Measurements from ENCODE around the gene SLC40A1.
"Not testable (repeated sequence)": the region's sequence is repeated elsewhere in the genome, so short reads cannot be mapped to it uniquely, and the experiment has no call there.

SLC40A1 gene, protein sequence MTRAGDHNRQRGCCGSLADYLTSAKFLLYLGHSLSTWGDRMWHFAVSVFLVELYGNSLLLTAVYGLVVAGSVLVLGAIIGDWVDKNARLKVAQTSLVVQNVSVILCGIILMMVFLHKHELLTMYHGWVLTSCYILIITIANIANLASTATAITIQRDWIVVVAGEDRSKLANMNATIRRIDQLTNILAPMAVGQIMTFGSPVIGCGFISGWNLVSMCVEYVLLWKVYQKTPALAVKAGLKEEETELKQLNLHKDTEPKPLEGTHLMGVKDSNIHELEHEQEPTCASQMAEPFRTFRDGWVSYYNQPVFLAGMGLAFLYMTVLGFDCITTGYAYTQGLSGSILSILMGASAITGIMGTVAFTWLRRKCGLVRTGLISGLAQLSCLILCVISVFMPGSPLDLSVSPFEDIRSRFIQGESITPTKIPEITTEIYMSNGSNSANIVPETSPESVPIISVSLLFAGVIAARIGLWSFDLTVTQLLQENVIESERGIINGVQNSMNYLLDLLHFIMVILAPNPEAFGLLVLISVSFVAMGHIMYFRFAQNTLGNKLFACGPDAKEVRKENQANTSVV

DNA sequence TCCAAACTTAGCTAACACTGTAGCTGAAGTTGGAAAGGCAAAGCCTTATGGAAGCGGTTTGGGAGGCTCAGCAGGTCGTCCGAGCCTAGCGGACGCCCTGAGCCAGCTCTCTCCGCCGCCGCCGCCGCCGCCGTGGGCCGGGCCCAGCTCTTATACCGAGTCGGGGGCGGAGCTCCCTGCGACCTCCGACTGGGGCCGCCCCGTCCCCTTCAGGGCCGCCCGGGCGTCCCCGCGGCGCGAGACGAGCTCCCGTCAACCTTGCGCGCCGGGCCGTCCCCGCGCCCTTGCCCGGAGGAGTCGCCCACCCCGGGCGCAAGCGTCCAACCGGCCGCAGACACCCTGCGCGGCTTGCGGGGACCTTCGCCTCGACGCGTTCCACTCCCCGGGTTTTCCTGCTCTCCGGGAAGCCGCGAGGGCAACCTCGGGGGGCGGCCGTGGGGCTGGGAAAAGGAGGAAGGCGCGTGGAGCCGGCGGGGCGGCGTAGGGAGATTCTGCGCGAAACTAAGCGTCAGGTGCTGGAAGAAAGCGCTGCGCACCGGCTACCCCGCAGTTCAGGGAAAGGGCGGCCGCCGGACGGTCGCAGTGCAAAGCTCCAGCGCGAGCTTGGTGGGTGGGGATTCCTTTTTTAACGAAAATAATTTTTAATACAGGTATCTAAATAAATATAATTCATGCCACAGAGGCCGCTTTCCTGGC, at the start of gene SLC40A1:
TSS of gene SLC40A1 (minus strand) at position 129 of the 696 bp plus-strand sequence. CDS start 326 bp downstream, outside the sequence.
- peak; percentile 81 for DNase-seq

DNA sequence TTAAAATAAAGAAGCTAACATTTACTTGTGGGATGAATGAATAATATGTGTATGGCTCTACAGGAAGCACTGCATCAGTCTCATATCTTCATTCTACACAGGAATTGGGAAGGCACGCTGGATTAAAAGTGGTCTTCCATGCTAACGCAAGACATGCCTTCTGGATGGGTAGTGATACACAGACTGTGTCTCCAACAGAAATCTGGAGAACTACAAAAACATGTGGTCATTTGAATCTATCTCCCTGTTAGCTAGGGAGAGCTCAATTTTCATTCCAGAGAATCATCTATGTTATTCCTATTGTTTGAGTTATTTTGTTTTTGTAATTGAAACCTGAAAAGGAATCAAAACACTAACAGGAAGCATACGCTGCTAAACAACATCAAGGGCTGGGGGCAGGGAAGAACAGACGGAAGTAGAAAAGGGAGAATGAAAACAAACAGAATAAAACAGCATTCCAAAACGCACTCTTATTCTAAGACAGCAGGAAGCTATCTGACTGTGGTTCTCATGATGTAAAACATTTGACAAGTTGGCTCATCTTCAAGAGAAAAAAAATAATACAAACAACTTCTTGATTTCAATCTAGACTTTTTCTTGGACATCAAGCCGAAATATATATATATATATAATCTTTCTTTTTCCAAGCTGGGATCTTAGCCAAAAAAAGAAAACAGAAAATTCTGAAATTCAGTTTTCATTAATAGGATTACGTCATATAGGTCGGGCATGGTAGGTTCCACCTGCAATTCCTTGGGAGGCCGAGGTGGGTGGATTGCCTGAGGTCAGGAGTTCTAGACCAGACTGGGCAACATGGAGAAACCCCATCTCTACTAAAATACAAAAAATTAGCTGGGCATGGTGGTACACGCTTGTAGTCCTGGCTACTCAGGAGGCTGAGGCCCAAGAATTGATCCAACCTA, 49.2 kb upstream of the SLC40A1 start:
- no peak for DNase-seq

DNA sequence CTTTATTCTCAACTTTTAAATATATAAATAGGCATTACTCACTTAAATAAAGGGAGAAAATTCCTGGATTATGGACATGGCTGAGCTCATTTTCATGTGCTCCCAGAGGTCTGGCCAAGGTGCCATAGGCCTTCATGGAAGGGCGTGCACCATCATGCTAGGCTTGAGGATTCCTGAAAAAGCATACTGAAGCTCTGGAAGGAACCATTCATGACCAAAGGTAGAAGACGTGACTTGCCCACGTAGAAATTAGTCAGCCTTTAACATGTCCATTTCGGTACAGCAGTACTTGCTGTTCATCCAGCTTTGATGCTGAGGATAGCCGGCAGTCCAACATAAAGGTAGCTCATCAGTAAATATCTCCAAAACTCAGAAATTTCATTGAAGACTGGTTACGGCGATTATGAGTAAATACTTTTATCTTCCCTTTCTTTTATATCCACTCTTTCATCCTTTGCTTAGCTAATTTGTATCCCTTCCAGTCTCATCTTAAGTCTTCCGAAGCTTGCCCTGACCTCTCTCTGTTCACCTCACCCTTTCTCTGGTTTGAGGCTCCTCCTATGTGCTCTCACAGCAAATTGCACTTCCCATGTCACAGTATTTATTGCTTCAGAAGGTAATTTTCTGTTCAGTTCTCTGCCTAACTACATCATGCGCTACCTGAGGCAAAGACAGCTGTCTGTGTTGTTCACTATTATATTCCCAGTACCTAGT, 48.4 kb upstream of the SLC40A1 start:
- no peak for DNase-seq

DNA sequence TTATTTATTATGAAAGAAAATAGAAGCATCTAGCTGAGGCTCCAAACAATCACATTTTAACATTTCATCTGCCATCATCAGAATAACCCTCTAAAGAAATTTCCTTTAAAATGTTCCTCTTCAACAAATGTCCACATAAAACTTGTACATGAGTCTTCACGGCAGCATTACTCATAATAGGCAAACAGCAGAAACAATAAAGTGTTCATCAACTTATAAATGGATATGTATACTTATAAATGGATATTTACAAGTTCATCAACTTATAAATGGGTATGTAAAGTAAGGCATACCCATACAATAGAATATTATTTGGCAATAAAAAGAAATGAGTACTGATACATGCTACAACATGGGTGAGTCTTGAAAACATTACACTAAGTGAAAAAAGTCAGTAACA, 47.2 kb upstream of the SLC40A1 start:
- no peak for DNase-seq

DNA sequence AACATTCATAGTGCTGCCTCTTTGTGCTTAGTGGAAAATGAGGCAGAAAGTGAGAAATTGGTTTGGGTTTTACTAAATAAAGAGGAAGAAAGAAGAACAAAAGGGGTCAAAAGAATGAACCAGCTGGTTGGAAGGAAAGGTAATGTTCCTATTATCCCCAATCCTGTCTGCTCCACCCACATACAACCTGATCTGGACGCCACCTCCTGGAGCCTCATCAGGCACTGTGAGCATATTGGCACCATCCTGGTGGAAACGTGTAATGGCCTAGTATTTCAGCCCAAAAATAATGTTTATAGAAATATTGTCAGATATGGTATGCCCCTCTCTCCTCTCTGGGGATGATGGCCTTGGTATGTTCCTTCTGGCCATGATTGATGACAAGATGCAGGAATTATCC, 45.0 kb upstream of the SLC40A1 start:
- DNase-seq: no peak

DNA sequence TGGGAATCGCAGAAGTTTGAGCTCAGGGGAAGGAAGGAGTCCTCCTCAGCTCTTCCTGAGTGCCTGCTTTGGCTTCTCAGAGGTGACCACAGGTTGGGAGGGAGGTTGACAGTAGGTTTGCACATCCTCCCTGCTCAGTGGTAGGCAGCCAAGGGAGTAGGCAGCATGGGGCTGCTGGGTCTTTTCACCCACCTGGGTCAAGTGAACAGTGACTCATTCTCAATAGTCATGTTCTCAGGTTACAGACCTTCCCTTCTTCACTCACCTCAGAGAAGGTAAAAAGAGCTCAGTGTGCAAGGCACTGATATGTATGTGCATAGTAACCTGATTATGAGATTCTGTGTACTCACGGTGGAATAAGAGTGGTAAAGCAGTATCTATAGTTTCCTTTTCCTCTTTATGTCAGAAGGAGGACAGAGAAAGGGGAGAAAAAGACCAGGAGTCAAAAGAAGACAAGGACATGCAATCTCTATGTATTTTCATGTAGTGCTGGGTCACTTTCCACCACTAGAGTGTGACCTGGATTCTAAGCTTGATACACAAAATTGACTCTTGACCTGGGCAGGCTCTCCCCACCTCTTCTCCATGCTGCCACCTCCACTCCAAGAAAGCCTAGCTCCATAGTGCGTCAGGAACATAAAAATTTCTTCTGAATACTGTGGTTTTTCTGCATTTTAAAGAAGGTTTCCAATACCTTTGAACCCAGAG, 44.2 kb upstream of the SLC40A1 start:
- peak; percentile 79 for DNase-seq

DNA sequence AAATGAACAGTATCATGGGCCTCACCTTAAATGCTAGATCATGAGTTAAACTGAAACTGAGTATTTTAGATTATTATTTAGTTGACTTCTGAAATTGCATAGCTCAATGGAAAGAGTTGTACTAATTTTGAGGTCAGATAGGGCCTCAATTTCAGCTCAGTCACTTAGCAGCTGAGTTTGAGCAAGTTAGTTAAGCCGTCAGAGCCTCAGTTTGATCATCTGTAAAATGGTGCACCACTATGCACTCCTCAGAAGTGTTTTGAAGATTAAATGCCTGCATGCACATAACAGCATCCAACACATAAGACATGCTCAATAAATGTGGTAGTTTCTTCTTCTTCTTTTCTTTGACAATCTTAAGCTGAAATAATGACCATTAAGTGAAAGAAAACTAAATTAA, 42.5 kb upstream of the SLC40A1 start:
- DNase-seq: no peak

DNA sequence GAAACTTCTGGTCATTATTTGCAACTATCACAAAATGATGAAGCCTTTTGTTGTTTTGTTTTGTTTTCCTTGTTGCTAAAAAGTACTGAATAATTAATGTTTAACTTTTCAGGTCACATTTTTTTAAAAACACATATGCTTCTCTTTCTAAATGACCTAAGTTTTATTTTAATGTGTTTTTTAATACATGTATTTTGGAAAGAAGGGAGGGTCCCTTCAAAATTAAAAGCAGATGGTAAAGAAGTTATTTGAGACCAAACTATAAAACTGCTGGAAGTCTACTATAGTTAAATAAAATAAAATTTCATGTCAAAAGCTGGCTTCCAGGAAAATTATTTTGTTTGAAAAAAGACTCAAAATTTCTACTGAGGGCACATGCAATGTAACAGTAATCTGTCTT, 41.2 kb upstream of the SLC40A1 start:
- no peak for DNase-seq

DNA sequence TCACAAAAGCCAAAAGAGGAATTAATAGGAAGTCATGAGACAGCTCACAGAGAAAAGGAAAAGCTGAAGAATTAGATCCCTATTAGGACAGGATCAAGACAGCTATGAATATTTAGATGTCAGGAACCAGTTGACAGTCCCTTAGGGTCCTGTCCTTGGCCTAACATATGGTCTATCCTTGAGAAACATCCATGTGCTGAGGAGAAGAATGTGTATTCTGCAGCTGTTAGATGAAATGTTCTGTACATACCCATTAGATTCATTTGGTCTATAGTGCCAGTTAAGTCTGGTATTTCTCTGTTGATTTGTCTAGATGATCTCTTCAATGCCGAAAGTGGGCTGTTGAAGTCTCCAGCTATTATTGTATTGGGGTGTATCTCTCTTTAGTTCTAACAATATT, 37.6 kb upstream of the SLC40A1 start:
- no peak for DNase-seq

DNA sequence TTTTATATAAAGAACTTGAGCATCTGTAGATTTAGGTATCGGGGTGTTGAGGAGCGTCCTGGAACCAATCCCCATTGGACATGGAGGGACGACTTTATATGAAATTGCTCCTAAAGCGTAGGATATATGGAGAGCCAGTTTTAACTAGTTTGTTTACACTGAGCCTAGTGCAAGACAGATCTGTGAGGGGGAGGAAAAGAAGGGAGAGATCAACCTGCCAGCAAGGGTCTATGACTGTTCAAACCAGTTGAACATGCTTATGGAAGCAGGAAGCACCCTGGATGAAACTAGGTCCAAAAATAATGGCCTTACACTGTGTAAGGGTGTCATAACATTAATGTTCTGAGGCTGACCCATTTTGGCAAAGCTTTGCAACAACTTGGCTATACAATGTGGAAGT, 34.0 kb upstream of the SLC40A1 start:
- no peak for DNase-seq

DNA sequence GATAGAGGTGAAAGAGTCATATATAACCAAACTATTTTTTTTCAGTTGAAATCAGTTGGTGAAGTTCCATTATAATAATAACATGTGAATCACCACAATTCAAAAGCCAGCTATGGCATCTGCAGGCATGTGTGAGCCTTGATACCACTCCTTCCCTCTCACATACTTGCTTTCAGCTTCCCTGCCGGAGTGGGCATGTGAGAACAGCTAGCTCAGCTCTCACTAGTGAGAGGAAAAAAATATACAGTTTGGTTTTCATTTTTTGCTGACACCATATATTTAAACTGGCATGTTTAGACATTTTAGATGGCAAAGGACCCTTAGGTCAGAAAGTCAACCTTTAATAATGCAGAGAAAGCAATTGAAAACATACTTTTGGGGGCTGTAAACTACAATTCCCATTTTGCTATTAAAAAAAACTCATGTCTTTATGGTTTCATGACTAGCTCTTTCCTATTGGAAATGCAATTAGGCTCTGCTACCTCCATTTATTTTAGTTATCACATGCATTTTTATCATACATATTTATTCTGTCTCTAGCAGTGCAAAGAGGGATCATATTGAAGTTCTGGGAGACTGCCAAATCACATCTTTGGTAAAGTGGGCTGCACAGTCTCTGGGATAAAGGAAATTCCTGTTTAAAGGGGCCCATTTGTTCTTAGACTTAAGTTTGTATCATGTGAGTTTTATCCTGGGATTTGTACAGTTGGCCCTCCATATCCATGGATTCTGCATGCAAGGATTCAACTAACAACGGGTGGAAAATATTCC, 33.2 kb upstream of the SLC40A1 start:
- no peak for DNase-seq

DNA sequence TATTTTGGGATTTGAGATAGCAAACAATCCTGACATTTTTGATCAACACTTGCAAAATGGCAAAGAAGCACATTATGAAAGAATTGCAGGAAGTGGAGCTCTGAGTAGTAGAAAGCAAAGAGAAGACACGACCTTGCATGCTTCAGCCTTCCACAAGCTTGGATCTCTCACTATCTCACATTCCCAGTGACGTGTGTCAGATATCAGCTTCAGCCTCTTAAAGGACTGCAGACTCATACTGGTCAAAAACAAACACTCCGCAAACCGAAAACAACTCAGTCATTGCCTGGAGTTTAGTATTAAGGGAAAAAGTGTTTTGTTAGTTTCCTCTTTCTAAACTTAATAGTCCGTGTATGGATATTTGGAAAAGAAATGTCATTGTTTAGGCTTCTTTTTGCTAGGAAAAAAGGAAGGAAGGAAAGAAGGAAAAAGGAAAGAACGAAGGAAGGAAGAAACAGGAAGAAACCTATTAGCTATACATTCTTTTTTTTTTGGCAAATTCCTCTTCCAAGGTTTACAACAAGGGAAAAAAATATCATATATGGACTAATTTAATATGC, 32.6 kb upstream of the SLC40A1 start:
- peak; percentile 45 for DNase-seq

DNA sequence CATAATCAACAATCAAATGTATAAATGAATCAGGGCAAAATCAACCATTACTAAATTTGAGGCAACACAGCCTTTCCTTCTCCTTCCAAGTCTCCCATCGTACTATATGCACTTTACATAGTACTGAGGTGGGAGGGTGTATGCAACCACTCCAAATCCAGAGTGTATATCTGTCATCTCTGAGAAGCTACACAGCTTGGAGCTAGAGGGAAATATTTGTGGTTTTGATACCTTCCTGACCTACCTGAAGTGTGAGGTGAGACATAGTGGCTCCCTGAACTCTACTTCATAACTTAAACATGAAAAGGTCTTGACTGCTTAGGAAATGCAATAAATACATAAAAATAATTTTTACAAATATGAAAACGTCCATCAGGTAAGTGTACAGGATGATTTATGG, 30.1 kb upstream of the SLC40A1 start:
- DNase-seq: no peak

DNA sequence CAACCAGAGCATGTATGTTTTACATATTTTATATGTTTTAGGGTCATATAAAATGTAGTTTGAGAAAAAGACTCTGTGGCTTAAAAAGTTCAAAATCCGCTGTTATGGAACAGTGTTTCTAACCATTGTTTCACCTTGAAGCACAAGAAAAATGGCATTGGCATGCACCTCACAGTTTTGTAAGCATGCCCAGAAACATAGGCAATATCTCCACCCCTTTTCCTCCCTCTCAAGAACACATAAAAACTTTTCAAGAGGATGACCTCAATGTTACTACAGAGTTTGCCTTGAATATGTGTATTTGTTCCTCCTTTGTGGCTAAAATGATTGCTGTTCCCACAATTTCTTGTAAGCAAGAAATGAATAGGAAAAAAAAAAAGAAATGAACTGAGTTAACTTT, 29.3 kb upstream of the SLC40A1 start:
- DNase-seq: no peak

DNA sequence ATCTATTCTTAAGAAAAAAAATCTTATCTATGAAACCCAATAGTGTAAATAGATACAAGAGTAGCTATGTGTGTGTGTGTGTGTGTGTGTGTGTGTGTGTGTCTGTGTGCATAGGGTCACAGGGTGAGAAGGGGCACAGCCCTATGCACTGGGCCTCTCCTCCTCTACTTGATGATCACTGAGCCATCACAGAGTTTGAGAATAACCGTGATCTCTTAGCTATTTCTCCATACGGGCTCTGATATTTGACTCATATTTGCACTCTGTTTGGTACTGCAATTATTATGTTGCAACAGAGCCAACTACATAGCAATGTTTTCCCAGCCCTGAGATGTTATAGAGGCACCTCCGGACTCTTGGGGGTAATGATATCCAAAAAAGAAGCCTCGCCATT, 28.8 kb upstream of the SLC40A1 start:
- DNase-seq: no peak

DNA sequence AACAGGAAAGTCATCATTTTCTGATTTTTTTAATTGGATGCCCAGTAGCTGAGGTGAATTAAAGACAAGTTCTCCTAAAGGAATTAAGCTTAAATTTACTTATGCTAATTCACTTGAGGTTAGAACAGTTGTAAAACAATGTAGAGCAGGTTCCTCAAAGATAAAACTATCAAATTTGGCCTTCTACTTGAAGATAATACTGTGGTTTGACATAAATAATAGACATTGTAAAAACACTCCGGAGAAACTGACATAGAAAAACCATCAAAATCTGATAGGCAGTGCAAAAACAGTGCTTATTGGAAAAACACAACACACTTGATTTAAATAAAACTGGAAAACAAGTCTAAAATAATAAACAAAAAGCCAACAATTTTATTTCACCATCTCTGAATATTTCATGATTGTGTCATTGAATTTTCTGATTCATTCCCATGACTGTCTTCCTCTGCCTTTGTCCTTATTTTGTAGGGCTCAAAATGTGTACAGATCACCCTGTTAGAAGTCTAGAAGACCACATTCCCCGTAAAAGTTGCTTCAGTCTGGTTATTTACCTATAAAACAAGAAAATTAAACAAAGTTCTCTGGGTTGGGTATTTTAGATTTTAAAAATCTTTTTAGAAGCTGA, 28.3 kb upstream of the SLC40A1 start:
- DNase-seq: no peak

DNA sequence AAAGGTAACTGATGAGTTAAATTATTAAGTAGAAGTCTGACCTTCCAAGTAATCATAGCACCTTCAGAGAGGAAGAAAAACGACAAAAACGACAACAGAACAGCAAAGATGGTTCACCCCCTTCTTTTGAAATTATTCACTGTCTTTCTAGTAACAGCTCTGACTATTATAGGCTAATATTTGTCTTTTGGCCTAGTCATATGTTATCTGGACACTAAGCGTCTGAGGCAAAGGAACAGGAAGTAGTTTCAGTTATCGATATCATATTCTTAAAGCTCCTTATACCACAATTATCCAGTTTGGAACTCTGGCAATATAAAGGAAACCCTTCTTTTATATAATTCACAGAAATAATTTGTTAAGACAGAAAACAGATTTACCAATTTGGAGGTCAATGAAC, 27.6 kb upstream of the SLC40A1 start:
- no peak for DNase-seq

DNA sequence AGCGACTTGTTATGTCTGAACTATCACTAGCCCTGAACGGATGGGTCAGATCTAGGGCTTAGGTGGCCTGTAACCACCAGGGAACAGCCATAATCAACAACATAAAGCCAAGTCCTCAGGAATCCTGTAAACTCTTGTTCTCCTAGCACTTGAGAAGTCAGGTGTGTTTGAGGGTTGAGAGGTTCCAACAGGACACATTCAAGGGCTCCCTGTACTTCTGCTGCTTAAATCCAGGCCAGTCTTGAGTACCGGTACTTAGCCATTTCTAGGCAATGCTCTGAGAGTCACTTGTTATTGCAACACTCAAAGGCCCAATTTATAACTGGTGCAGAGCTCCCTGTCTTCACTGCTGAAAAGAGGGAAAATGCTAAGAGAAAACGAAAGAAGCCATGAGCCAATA, 21.6 kb upstream of the SLC40A1 start:
- DNase-seq: no peak

DNA sequence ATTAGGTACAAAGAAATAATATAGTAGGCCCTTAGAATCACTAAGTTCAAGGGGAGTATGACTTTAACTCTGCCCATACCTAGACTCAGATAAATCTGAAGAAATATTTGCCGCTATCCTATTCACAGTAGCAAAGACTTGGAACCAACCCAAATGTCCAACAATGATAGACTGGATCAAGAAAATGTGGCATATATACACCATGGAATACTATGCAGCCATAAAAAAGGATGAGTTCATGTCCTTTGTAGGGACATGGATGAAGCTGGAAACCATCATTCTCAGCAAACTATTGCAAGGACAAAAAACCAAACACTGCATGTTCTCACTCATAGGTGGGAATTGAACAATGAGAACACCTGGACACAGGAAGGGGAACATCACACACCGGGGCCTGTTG, 21.1 kb upstream of the SLC40A1 start:
- not testable (repeated sequence) for DNase-seq

DNA sequence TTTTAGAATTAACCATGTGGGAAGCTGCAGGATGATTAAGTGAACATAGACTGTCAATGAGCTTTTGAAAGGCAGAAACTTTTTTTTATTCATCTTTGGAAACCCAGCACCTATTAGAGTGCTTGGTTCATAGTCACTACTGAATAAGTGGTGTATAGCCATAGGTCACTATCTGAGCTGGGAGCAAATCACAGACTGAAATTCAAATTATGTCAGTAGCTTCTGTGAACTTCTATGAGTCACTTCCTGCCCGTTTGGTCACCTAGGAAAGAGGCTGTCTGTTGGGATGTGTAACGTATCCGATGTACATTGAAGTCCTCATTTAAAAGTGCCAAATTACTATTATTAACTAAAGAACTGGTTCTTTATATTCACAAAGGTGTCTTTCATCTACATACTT, 20.5 kb upstream of the SLC40A1 start:
- DNase-seq: no peak
